NCI-H1694 (cell line): Measurements from ENCODE around the gene INAFM2.

Experiments used
- DNase-seq: peaks from one replicate; lab custom pipeline; 2025; lab: John Stamatoyannopoulos, UW

Gene INAFM2

GRCh38 chr15:40344631-40345120 is 21.2 kb downstream of the INAFM2 start:
- DNase-seq = peak; percentile 54

- DNase-seq = no peak
Measured at GRCh38 chr15:40345225-40345866, 21.9 kb downstream of the INAFM2 start.

GRCh38 chr15:40345867-40346578 is 22.5 kb downstream of the INAFM2 start:
- no peak for DNase-seq

GRCh38 chr15:40346579-40347558 is 23.4 kb downstream of the INAFM2 start:
- DNase-seq = no peak

- DNase-seq = no peak
Measured at GRCh38 chr15:40347559-40348473, 24.3 kb downstream of the INAFM2 start.

- no peak for DNase-seq
Measured at GRCh38 chr15:40348474-40348870, 25.0 kb downstream of the INAFM2 start.

- no peak for DNase-seq
Measured at GRCh38 chr15:40349163-40349562, 25.7 kb downstream of the INAFM2 start.

- DNase-seq = no peak
Measured at GRCh38 chr15:40352281-40352901, 28.9 kb downstream of the INAFM2 start.

- DNase-seq = peak; percentile 57
Measured at GRCh38 chr15:40353697-40354096, 30.2 kb downstream of the INAFM2 start.

- peak; percentile 92 for DNase-seq
Measured at GRCh38 chr15:40354408-40355171, 31.1 kb downstream of the INAFM2 start.

- DNase-seq = no peak
Measured at GRCh38 chr15:40355976-40356585, 32.6 kb downstream of the INAFM2 start.

- no peak for DNase-seq
Measured at GRCh38 chr15:40357246-40357645, 33.8 kb downstream of the INAFM2 start.

GRCh38 chr15:40357723-40358470 is 34.4 kb downstream of the INAFM2 start, which contains the start of gene DISP2:
Gene DISP2 (plus strand): TSS chr15:40358219. CDS start chr15:40358322, 103 bp downstream.
- peak; percentile 31 for DNase-seq

- DNase-seq = peak; percentile 26
Measured at GRCh38 chr15:40358471-40359353, 35.2 kb downstream of the INAFM2 start.

- DNase-seq = no peak
Measured at GRCh38 chr15:40360015-40360414, 36.5 kb downstream of the INAFM2 start.

GRCh38 chr15:40361640-40362039 is 38.1 kb downstream of the INAFM2 start:
- no peak for DNase-seq

- no peak for DNase-seq
Measured at GRCh38 chr15:40363611-40364010, 40.1 kb downstream of the INAFM2 start.

GRCh38 chr15:40364251-40364650 is 40.8 kb downstream of the INAFM2 start:
- no peak for DNase-seq
